H9 (cell line): ENCODE data around the gene DLL4. TPM values are rescaled to one million over a fixed set of nuclear protein-coding genes. Genes with fewer than 3 reads are reported as not detected.

Experiments
- DNase-seq: peaks from one replicate; pipeline ENCODE4 v3.0.0-alpha.2; 2017
- H2AFZ ChIP-seq: one replicate; pipeline ENCODE4 v1.6.1; 2013; ENCODE audit warnings: mild to moderate bottlenecking, low read length, control low read depth, moderate library complexity
- H2AK5ac ChIP-seq: 2 replicates; pipeline ENCODE4 v1.6.1; 2013; ENCODE audit warnings: low read length, control low read depth, mixed read lengths; ENCODE audit not compliant: insufficient read length
- H2BK120ac ChIP-seq: one replicate; pipeline ENCODE4 v1.6.1; 2013; ENCODE audit warnings: low read depth, mild to moderate bottlenecking, low read length, control low read depth, inconsistent platforms; ENCODE audit not compliant: poor library complexity, severe bottlenecking
- H2BK12ac ChIP-seq: 2 replicates; pipeline ENCODE4 v1.6.1; 2013; ENCODE audit warnings: low read length, control low read depth, mixed read lengths, low read depth; ENCODE audit not compliant: insufficient read length
- H2BK15ac ChIP-seq: 2 replicates; pipeline ENCODE4 v1.6.1; 2013; ENCODE audit warnings: low read depth, low read length, control low read depth
- H2BK20ac ChIP-seq: one replicate; pipeline ENCODE4 v1.6.1; 2013; ENCODE audit warnings: low read depth, mild to moderate bottlenecking, low read length, control low read depth, inconsistent platforms; ENCODE audit not compliant: poor library complexity, severe bottlenecking
- H2BK5ac ChIP-seq: 2 replicates; pipeline ENCODE4 v1.6.1; 2013; ENCODE audit warnings: low read length, control low read depth, mixed read lengths; ENCODE audit not compliant: insufficient read length
- H3K14ac ChIP-seq: 2 replicates; pipeline ENCODE4 v1.6.1; 2013; ENCODE audit warnings: low read length, control low read depth; ENCODE audit not compliant: insufficient read depth
- H3K18ac ChIP-seq: 2 replicates; pipeline ENCODE4 v1.6.1; 2013; ENCODE audit warnings: low read depth, mild to moderate bottlenecking, mixed read lengths, low read length, control low read depth; ENCODE audit not compliant: insufficient read length
- H3K23ac ChIP-seq: 2 replicates; pipeline ENCODE4 v1.6.1; 2013; ENCODE audit warnings: low read length, control low read depth, mixed read lengths, low read depth; ENCODE audit not compliant: insufficient read length
- H3K23me2 ChIP-seq: 2 replicates; pipeline ENCODE4 v1.6.1; 2013; ENCODE audit warnings: low read depth, mild to moderate bottlenecking, mixed read lengths, low read length, control low read depth; ENCODE audit not compliant: insufficient read length, poor library complexity, severe bottlenecking
- H3K27ac ChIP-seq: 2 replicates; pipeline ENCODE4 v1.5.1; 2013; ENCODE audit warnings: low read length, control low read depth, mixed read lengths, low read depth; ENCODE audit not compliant: insufficient read length
- H3K27me3 ChIP-seq: 2 replicates; pipeline ENCODE4 v1.6.1; 2013; ENCODE audit warnings: low read length, control low read depth, inconsistent platforms; ENCODE audit not compliant: insufficient read depth
- H3K4ac ChIP-seq: 2 replicates; pipeline ENCODE4 v1.6.1; 2013; ENCODE audit warnings: low read depth, mild to moderate bottlenecking, control low read depth, inconsistent platforms, low read length, moderate library complexity
- H3K4me1 ChIP-seq: 2 replicates; pipeline ENCODE4 v1.6.1; 2013; ENCODE audit warnings: low read length, control low read depth, inconsistent platforms; ENCODE audit not compliant: insufficient read depth
- H3K4me2 ChIP-seq: 2 replicates; pipeline ENCODE4 v1.6.1; 2013; ENCODE audit warnings: low read length, control low read depth, mixed read lengths; ENCODE audit not compliant: insufficient read length, insufficient read depth
- H3K56ac ChIP-seq: 2 replicates; pipeline ENCODE4 v1.6.1; 2013; ENCODE audit warnings: low read depth, mild to moderate bottlenecking, mixed read lengths, low read length, control low read depth; ENCODE audit not compliant: insufficient read length
- H3K79me1 ChIP-seq: 2 replicates; pipeline ENCODE4 v1.6.1; 2013; ENCODE audit warnings: low read depth, mild to moderate bottlenecking, moderate library complexity, low read length, control low read depth, inconsistent platforms; ENCODE audit not compliant: insufficient read depth, poor library complexity, severe bottlenecking
- H3K79me2 ChIP-seq: 2 replicates; pipeline ENCODE4 v1.6.1; 2013; ENCODE audit warnings: low read length, control low read depth, inconsistent platforms; ENCODE audit not compliant: insufficient read depth
- H3K9ac ChIP-seq: 2 replicates; pipeline ENCODE4 v1.6.1; 2013; ENCODE audit warnings: low read length, control low read depth, mixed read lengths; ENCODE audit not compliant: insufficient read length; ENCODE audit errors: extremely low read depth
- H3K9me3 ChIP-seq: one replicate; pipeline ENCODE4 v1.6.1; 2013; ENCODE audit warnings: low read depth, low read length, inconsistent platforms; ENCODE audit not compliant: control insufficient read depth
- H3T11ph ChIP-seq: one replicate; pipeline ENCODE4 v1.6.1; 2013; ENCODE audit warnings: mild to moderate bottlenecking, low read length, control low read depth, inconsistent platforms
- H4K20me1 ChIP-seq: one replicate; pipeline ENCODE4 v1.6.1; 2013; ENCODE audit not compliant: control insufficient read depth, insufficient read length, insufficient read depth
- H4K5ac ChIP-seq: 2 replicates; pipeline ENCODE4 v1.6.1; 2013; ENCODE audit warnings: low read depth, mild to moderate bottlenecking, mixed read lengths, low read length, control low read depth; ENCODE audit not compliant: insufficient read length
- H4K8ac ChIP-seq: replicated peaks from 2 replicates; pipeline ENCODE4 v1.6.1; 2013; ENCODE audit warnings: low read length, control low read depth, mixed read lengths, low read depth; ENCODE audit not compliant: insufficient read length
- H4K91ac ChIP-seq: 2 replicates; pipeline ENCODE4 v1.6.1; 2013; ENCODE audit warnings: low read depth, mild to moderate bottlenecking, moderate library complexity, mixed read lengths, low read length, control low read depth; ENCODE audit not compliant: insufficient read length
- H3K27ac Mint-ChIP-seq, 3 experiments: 2 replicates in 2 of 3; 3 replicates in 1 of 3; pipeline ENCODE4 v1.8.0; 2020 to 2021; ENCODE audit warnings: mixed read lengths in 3 of 3, mild to moderate bottlenecking in 1 of 3, moderate library complexity in 1 of 3
- H3K27me3 Mint-ChIP-seq: 2 replicates; pipeline ENCODE4 v1.8.0; 2021; ENCODE audit warnings: low read depth, mild to moderate bottlenecking, moderate library complexity, mixed read lengths
- H3K36me3 Mint-ChIP-seq, 3 experiments: 2 replicates in 2 of 3; 3 replicates in 1 of 3; pipeline ENCODE4 v1.8.0; 2020 to 2021; ENCODE audit warnings: low read depth in 3 of 3, mixed read lengths in 3 of 3; ENCODE audit not compliant: insufficient read depth in 1 of 3
- H3K4me1 Mint-ChIP-seq, 2 experiments: 2 replicates each; pipeline ENCODE4 v1.8.0; 2020; ENCODE audit warnings: mixed read lengths in 2 of 2
- H3K4me3 Mint-ChIP-seq, 2 experiments: 2 replicates in 1 of 2; 3 replicates in 1 of 2; pipeline ENCODE4 v1.8.0; 2020 to 2021; ENCODE audit warnings: mild to moderate bottlenecking in 2 of 2, mixed read lengths in 2 of 2, moderate library complexity in 1 of 2
- H3K9me3 Mint-ChIP-seq, 2 experiments: 2 replicates in 1 of 2; 3 replicates in 1 of 2; pipeline ENCODE4 v1.8.0; 2020; ENCODE audit warnings: mild to moderate bottlenecking in 2 of 2, mixed read lengths in 2 of 2, moderate library complexity in 1 of 2
- CTCF ChIP-seq: fragments of 200-600 bp; sonication (generic); conservative IDR thresholded peaks from 3 replicates; pipeline ENCODE4 v1.8.0; 2021; ENCODE audit warnings: antibody characterized with exemption, mild to moderate bottlenecking
- WGBS: extraction: QIAGEN DNeasy Blood & Tissue Kit; methylation state at CpG from one replicate; pipeline ENCODE4 v1.1.7; 2013; ENCODE audit warnings: missing lambda C conversion rate, low lambda C conversion rate, mixed read lengths; ENCODE audit not compliant: insufficient read length; ENCODE audit errors: extremely low coverage; 5-methylcytosine and 5-hydroxymethylcytosine counted together
- total RNA-seq: library from RNA; stranded (reverse); gene quantifications from 2 replicates; pipeline ENCODE4 v1.2.1, GENCODE V29; 2021

DLL4 gene
- total RNA-seq, 1 experiment from 2014 or later, result 0.28 TPM

- no peak overlapping the region for H2BK5ac ChIP-seq
- no peak overlapping the region for H4K8ac ChIP-seq
- no peak overlapping the region for H2AFZ ChIP-seq
- H3K27ac Mint-ChIP-seq, result no peak overlapping the region
- H4K5ac ChIP-seq, result no peak overlapping the region
- H3K4me1 Mint-ChIP-seq, result peaks cover 6 to 11% of the 10 kb centered on the region in 2 experiments
- no peak overlapping the region for H2AK5ac ChIP-seq
- H3K56ac ChIP-seq, result no peak overlapping the region
- no peak overlapping the region for H2BK20ac ChIP-seq
- H2BK120ac ChIP-seq, result no peak overlapping the region
- H3K27me3 ChIP-seq, result no peaks in the 10 kb centered on the region
- H3K9me3 ChIP-seq, result no peaks in the 10 kb centered on the region
- H3K9ac ChIP-seq, result no peak overlapping the region
- no peaks in the 10 kb centered on the region; the same call in none of the 2 replicates for H3K27me3 Mint-ChIP-seq
- no peaks in the 10 kb centered on the region; the same call in 1 of the 2 replicates for H3K4me1 ChIP-seq
- H3K14ac ChIP-seq, result no peak overlapping the region
- no CpG with 5 or more reads among the region's 33 CpGs for WGBS
- H4K91ac ChIP-seq, result no peak overlapping the region
- no peaks in the 10 kb centered on the region; a peak in 1 of 5 replicates for H3K9me3 Mint-ChIP-seq
- no peak overlapping the region for H3K4me3 Mint-ChIP-seq
- DNase-seq, result no peak
- no peak overlapping the region for H3K23ac ChIP-seq
- H3T11ph ChIP-seq, result no peak overlapping the region
- no peak overlapping the region for H2BK12ac ChIP-seq
- TF ChIP-seq CTCF, result no peak
- peaks cover 7% of the 10 kb centered on the region for H3K79me2 ChIP-seq
- peaks cover 33 to 86% (median 70%) of the 10 kb centered on the region in 3 experiments for H3K36me3 Mint-ChIP-seq
- peaks cover 7% of the 10 kb centered on the region for H3K23me2 ChIP-seq
- H3K18ac ChIP-seq, result no peak overlapping the region
- no peak overlapping the region for H3K4ac ChIP-seq
- H2BK15ac ChIP-seq, result no peak overlapping the region
- peaks cover 3% of the 10 kb centered on the region for H3K79me1 ChIP-seq
- no peaks in the 10 kb centered on the region for H4K20me1 ChIP-seq
- H3K4me2 ChIP-seq, result no peak overlapping the region
- no peak overlapping the region for H3K27ac ChIP-seq
Measured at GRCh38 chr15:40899536-40900207, 29.5 kb upstream of the DLL4 start.
